Activated naive CD8-positive, alpha-beta T cell (primary cell): ENCODE measurements around the gene SLC9A9.
"Not testable (repeated sequence)": the region's sequence is repeated elsewhere in the genome, so short reads cannot be mapped to it uniquely, and the experiment has no call there.

Experiments used
- H3K27ac Mint-ChIP-seq: one replicate; pipeline ENCODE4 v1.8.0; 2021; ENCODE audit warnings: mixed read lengths
- H3K27me3 Mint-ChIP-seq: one replicate; pipeline ENCODE4 v1.8.0; 2021; ENCODE audit warnings: mixed read lengths
- H3K36me3 Mint-ChIP-seq: one replicate; pipeline ENCODE4 v1.8.0; 2021; ENCODE audit warnings: mixed read lengths
- H3K4me1 Mint-ChIP-seq: one replicate; pipeline ENCODE4 v1.8.0; 2021; ENCODE audit warnings: low read depth, mixed read lengths
- H3K4me3 Mint-ChIP-seq: one replicate; pipeline ENCODE4 v1.8.0; 2021; ENCODE audit warnings: mild to moderate bottlenecking, mixed read lengths
- H3K9me3 Mint-ChIP-seq: one replicate; pipeline ENCODE4 v1.8.0; 2021; ENCODE audit warnings: low read depth, mixed read lengths

SLC9A9 gene

GRCh38 chr3:143731776-143732175 lies 116.5 kb downstream of the SLC9A9 start:
- H3K36me3 Mint-ChIP-seq = peaks cover 7% of the 10 kb centered on the region
- no peak overlapping the region for H3K27ac Mint-ChIP-seq
- peaks cover 4% of the 10 kb centered on the region for H3K4me1 Mint-ChIP-seq
- no peaks in the 10 kb centered on the region for H3K27me3 Mint-ChIP-seq
- no peak overlapping the region for H3K4me3 Mint-ChIP-seq
- no peaks in the 10 kb centered on the region for H3K9me3 Mint-ChIP-seq

- H3K4me3 Mint-ChIP-seq = no peak overlapping the region
- H3K27me3 Mint-ChIP-seq = no peaks in the 10 kb centered on the region
- H3K36me3 Mint-ChIP-seq = peaks cover 7% of the 10 kb centered on the region
- H3K9me3 Mint-ChIP-seq = no peaks in the 10 kb centered on the region
- peaks cover 4% of the 10 kb centered on the region for H3K4me1 Mint-ChIP-seq
- H3K27ac Mint-ChIP-seq = no peak overlapping the region
Measured at GRCh38 chr3:143731320-143731719, 116.9 kb downstream of the SLC9A9 start.

- Mint-ChIP-seq H3K27ac (no peak overlapping the region), H3K4me3 (no peak overlapping the region), H3K27me3 (no peaks in the 10 kb centered on the region), H3K36me3 (peaks cover 15% of the 10 kb centered on the region), H3K9me3 (no peaks in the 10 kb centered on the region), H3K4me1 (peaks cover 4% of the 10 kb centered on the region)
Measured at GRCh38 chr3:143727391-143727790, 120.9 kb downstream of the SLC9A9 start.

GRCh38 chr3:143726727-143727126 lies 121.5 kb downstream of the SLC9A9 start:
- Mint-ChIP-seq H3K4me3 (no peak overlapping the region), H3K27ac (no peak overlapping the region), H3K9me3 (no peaks in the 10 kb centered on the region), H3K4me1 (peaks cover 3% of the 10 kb centered on the region), H3K36me3 (peaks cover 15% of the 10 kb centered on the region), H3K27me3 (no peaks in the 10 kb centered on the region)

- H3K9me3 Mint-ChIP-seq = no peaks in the 10 kb centered on the region
- no peak overlapping the region for H3K4me3 Mint-ChIP-seq
- H3K27me3 Mint-ChIP-seq = no peaks in the 10 kb centered on the region
- H3K4me1 Mint-ChIP-seq = no peaks in the 10 kb centered on the region
- no peak overlapping the region for H3K27ac Mint-ChIP-seq
- H3K36me3 Mint-ChIP-seq = peaks cover 12% of the 10 kb centered on the region
Measured at GRCh38 chr3:143720381-143720780, 127.9 kb downstream of the SLC9A9 start.

GRCh38 chr3:143718463-143718862 lies 129.8 kb downstream of the SLC9A9 start:
- Mint-ChIP-seq H3K36me3 (peaks cover 7% of the 10 kb centered on the region), H3K4me1 (no peaks in the 10 kb centered on the region), H3K27ac (no peak overlapping the region)

GRCh38 chr3:143716731-143717130 lies 131.5 kb downstream of the SLC9A9 start:
- Mint-ChIP-seq H3K27ac (no peak overlapping the region), H3K36me3 (peaks cover 5% of the 10 kb centered on the region), H3K27me3 (no peaks in the 10 kb centered on the region), H3K9me3 (no peaks in the 10 kb centered on the region), H3K4me1 (no peaks in the 10 kb centered on the region), H3K4me3 (no peak overlapping the region)

More at GRCh38 chr3:143718463-143718862, 129.8 kb downstream of the SLC9A9 start:
- H3K9me3 Mint-ChIP-seq = no peaks in the 10 kb centered on the region
- no peak overlapping the region for H3K4me3 Mint-ChIP-seq
- H3K27me3 Mint-ChIP-seq = no peaks in the 10 kb centered on the region

GRCh38 chr3:143712522-143712921 lies 135.7 kb downstream of the SLC9A9 start:
- Mint-ChIP-seq H3K27me3 (no peaks in the 10 kb centered on the region), H3K4me3 (no peak overlapping the region), H3K4me1 (no peaks in the 10 kb centered on the region), H3K9me3 (no peaks in the 10 kb centered on the region), H3K36me3 (peaks cover 3% of the 10 kb centered on the region), H3K27ac (no peak overlapping the region)

- Mint-ChIP-seq H3K4me1 (no peaks in the 10 kb centered on the region), H3K27ac (no peak overlapping the region), H3K9me3 (no peaks in the 10 kb centered on the region), H3K4me3 (no peak overlapping the region), H3K36me3 (peaks cover 2% of the 10 kb centered on the region), H3K27me3 (no peaks in the 10 kb centered on the region)
Measured at GRCh38 chr3:143707848-143708247, 140.4 kb downstream of the SLC9A9 start.

GRCh38 chr3:143700431-143700975 lies 147.8 kb downstream of the SLC9A9 start:
- Mint-ChIP-seq H3K36me3 (peaks cover 6% of the 10 kb centered on the region), H3K4me1 (no peaks in the 10 kb centered on the region), H3K4me3 (no peak overlapping the region), H3K27ac (no peak overlapping the region), H3K27me3 (no peaks in the 10 kb centered on the region), H3K9me3 (no peaks in the 10 kb centered on the region)

GRCh38 chr3:143699424-143699823 lies 148.8 kb downstream of the SLC9A9 start:
- H3K4me1 Mint-ChIP-seq = no peaks in the 10 kb centered on the region
- no peak overlapping the region for H3K27ac Mint-ChIP-seq
- no peak overlapping the region for H3K4me3 Mint-ChIP-seq
- H3K27me3 Mint-ChIP-seq = no peaks in the 10 kb centered on the region
- peaks cover 4% of the 10 kb centered on the region for H3K36me3 Mint-ChIP-seq
- no peaks in the 10 kb centered on the region for H3K9me3 Mint-ChIP-seq

- Mint-ChIP-seq H3K27me3 (no peaks in the 10 kb centered on the region), H3K9me3 (no peaks in the 10 kb centered on the region), H3K4me3 (no peak overlapping the region), H3K27ac (no peak overlapping the region), H3K4me1 (no peaks in the 10 kb centered on the region), H3K36me3 (peaks cover 4% of the 10 kb centered on the region)
Measured at GRCh38 chr3:143698682-143699303, 149.5 kb downstream of the SLC9A9 start.

GRCh38 chr3:143697975-143698374 lies 150.3 kb downstream of the SLC9A9 start:
- H3K9me3 Mint-ChIP-seq = no peaks in the 10 kb centered on the region
- peaks cover 4% of the 10 kb centered on the region for H3K36me3 Mint-ChIP-seq
- H3K4me3 Mint-ChIP-seq = no peak overlapping the region
- no peaks in the 10 kb centered on the region for H3K27me3 Mint-ChIP-seq
- no peaks in the 10 kb centered on the region for H3K4me1 Mint-ChIP-seq
- H3K27ac Mint-ChIP-seq = no peak overlapping the region

- H3K27me3 Mint-ChIP-seq, H3K9me3 Mint-ChIP-seq, H3K4me1 Mint-ChIP-seq, H3K4me3 Mint-ChIP-seq, H3K27ac Mint-ChIP-seq: not testable (repeated sequence)
- peaks cover 10% of the 10 kb centered on the region for H3K36me3 Mint-ChIP-seq
Measured at GRCh38 chr3:143695333-143695732, 152.9 kb downstream of the SLC9A9 start.

- Mint-ChIP-seq H3K36me3 (peaks cover 10% of the 10 kb centered on the region), H3K4me3 (no peak overlapping the region), H3K4me1 (no peaks in the 10 kb centered on the region), H3K27me3 (no peaks in the 10 kb centered on the region), H3K9me3 (no peaks in the 10 kb centered on the region), H3K27ac (no peak overlapping the region)
Measured at GRCh38 chr3:143693506-143693905, 154.8 kb downstream of the SLC9A9 start.

GRCh38 chr3:143686638-143687197 lies 161.6 kb downstream of the SLC9A9 start:
- Mint-ChIP-seq H3K36me3 (peaks cover 6% of the 10 kb centered on the region), H3K4me3 (no peak overlapping the region), H3K9me3 (no peaks in the 10 kb centered on the region), H3K4me1 (no peaks in the 10 kb centered on the region), H3K27me3 (no peaks in the 10 kb centered on the region), H3K27ac (no peak overlapping the region)
